ENCODE measurements around the gene ABCD3.
A peak's percentile ranks its signal among the peaks of the same experiment; 100 is the strongest.

DNA sequence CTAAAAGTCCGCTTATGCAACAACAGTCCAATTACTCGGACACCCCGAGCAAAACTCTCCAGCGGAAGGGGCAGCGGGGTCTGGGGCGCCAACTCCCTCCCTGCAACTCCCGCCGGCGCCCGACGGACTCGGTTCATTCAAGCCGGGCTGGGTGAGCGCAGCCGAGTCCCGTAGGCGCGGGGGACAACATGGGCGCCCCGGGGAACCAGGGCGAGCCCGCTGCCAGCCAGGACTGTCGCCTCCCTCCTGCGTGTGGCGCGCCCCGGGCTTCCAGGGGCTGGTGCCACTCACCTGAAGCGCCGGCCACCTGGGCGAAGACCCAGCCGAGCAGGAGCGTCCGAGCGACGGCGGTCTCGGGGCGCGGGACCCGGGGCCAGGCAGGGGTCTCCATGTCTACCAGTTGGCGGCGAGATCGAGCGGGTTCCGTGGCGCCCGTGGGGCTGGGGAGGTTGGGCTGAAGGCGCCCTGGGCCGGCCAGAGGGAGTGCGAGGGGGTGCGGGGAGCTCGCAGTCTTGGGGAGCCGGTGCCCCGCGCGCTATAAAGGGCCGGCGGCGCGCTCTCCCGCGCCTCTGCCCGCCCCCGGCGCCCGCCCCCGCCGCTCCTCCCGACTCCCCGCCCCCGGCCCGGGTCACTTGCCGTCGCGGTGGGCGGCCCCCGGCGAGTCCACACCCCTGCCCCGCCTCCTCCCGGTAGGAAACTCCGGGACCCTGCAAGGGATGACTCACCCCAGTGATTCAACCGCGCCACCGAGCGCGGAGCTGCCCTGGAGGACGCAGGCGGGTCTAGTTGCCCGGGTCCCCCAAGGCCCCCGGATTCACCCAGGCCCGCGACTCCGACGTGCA lies 123.3 kb downstream of the ABCD3 start, which contains the start of gene F3:
- TF ChIP-seq POLR2A (IDR thresholded peaks at IDR 0.05): peak; percentile 83 to 91
- TF ChIP-seq, protein P1, sequence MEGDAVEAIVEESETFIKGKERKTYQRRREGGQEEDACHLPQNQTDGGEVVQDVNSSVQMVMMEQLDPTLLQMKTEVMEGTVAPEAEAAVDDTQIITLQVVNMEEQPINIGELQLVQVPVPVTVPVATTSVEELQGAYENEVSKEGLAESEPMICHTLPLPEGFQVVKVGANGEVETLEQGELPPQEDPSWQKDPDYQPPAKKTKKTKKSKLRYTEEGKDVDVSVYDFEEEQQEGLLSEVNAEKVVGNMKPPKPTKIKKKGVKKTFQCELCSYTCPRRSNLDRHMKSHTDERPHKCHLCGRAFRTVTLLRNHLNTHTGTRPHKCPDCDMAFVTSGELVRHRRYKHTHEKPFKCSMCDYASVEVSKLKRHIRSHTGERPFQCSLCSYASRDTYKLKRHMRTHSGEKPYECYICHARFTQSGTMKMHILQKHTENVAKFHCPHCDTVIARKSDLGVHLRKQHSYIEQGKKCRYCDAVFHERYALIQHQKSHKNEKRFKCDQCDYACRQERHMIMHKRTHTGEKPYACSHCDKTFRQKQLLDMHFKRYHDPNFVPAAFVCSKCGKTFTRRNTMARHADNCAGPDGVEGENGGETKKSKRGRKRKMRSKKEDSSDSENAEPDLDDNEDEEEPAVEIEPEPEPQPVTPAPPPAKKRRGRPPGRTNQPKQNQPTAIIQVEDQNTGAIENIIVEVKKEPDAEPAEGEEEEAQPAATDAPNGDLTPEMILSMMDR (IDR thresholded peaks at IDR 0.05): peak in 3 of 12 donors; percentile 10 to 25 (median 15)

Data from heart left ventricle (tissue), 13 donors.